HepG2 (cell line): ENCODE data around the gene GALNT17. TPM values are rescaled to one million over a fixed set of nuclear protein-coding genes. Genes with fewer than 3 reads are reported as not detected.

Experiments used
- ATAC-seq: fragments of 200-7000 bp; cut with Tn5 transposase; 3 replicates; pipeline ENCODE4 v1.9.1; 2020; ENCODE audit warnings: mild to moderate bottlenecking, moderate library complexity
- BruUV-seq: library from RNA; stranded (reverse); fragments of 400-500 nt; replicated peaks from 2 replicates; lab custom pipeline; 2021; lab: Mats Ljungman, UMichigan
- CTCF ChIA-PET: fragments of 300-600 bp; formaldehyde crosslinking; extraction: SDS; loops from one replicate; lab custom pipeline; 2021; ENCODE audit warnings: low total read pairs, inconsistent platforms, low intra/inter-chr PET ratio; lab: Yijun Ruan, JAX
- POLR2A ChIA-PET: fragments of 350-600 bp; sonication (Branson Sonifier 250); formaldehyde crosslinking; loops from one replicate; lab custom pipeline; 2020; ENCODE audit warnings: antibody characterized with exemption, inconsistent platforms; lab: Yijun Ruan, JAX
- DNase-seq: peaks from one replicate; pipeline ENCODE4 v3.0.0-alpha.2; 2015; ENCODE audit warnings: low spot score
- FAIRE-seq: peaks from 3 replicates; lab custom pipeline; 2011; peaks lifted over from hg19 to GRCh38; lab: Jason Lieb, UNC
- H2AFZ ChIP-seq: one replicate; pipeline ENCODE4 v1.6.1; 2011; ENCODE audit warnings: low read length, inconsistent platforms
- H3K27ac ChIP-seq: fragments of 300-600 bp; 3 replicates; pipeline ENCODE4 v1.8.0; 2011; ENCODE audit warnings: mixed run types, mild to moderate bottlenecking, mixed read lengths, low read length, inconsistent platforms; ENCODE audit not compliant: insufficient read depth; ENCODE audit errors: extremely low read length
- H3K27me3 ChIP-seq, 2 experiments: fragments of 200-600 bp in 1 of 2; 2 replicates in 1 of 2; 3 replicates in 1 of 2; pipeline versions ENCODE4 v1.6.0 to v1.8.0; 2011; ENCODE audit warnings: low read length in 2 of 2, mild to moderate bottlenecking in 2 of 2, moderate library complexity in 2 of 2, inconsistent platforms in 1 of 2; ENCODE audit not compliant: insufficient read depth in 2 of 2, control insufficient read depth in 1 of 2
- H3K36me3 ChIP-seq, 2 experiments: fragments of 200-600 bp in 1 of 2; replicated peaks in 1 of 2; 2 replicates in 1 of 2; 3 replicates in 1 of 2; pipeline versions ENCODE4 v1.5.1 to v1.8.0; 2011; ENCODE audit warnings: low read length in 2 of 2, inconsistent platforms in 1 of 2; ENCODE audit not compliant: insufficient read depth in 2 of 2, control insufficient read depth in 1 of 2
- H3K4me1 ChIP-seq: 2 replicates; pipeline ENCODE4 v1.5.1; 2012; ENCODE audit warnings: low read length, inconsistent platforms; ENCODE audit not compliant: insufficient read depth
- H3K4me2 ChIP-seq: 2 replicates; pipeline ENCODE4 v1.6.0; 2011; ENCODE audit warnings: low read depth, low read length, inconsistent platforms
- H3K4me3 ChIP-seq, 3 experiments: fragments of 200-600 bp in 1 of 3; sonication (generic), shearing (Covaris generic) in 1 of 3; replicated peaks in 1 of 3; 2 replicates each; pipeline ENCODE4 v1.5.1; 2011 to 2016; ENCODE audit warnings: low read length in 3 of 3, inconsistent platforms in 2 of 3, low read depth in 2 of 3, mild to moderate bottlenecking in 2 of 3, control low read depth in 1 of 3, mixed read lengths in 1 of 3; ENCODE audit not compliant: insufficient read depth in 1 of 3
- H3K79me2 ChIP-seq: one replicate; pipeline ENCODE4 v1.6.1; 2011; ENCODE audit warnings: low read length, inconsistent platforms; ENCODE audit not compliant: insufficient read depth
- H3K9ac ChIP-seq: 2 replicates; pipeline ENCODE4 v1.6.0; 2011; ENCODE audit warnings: mild to moderate bottlenecking, low read depth, low read length, inconsistent platforms; ENCODE audit not compliant: insufficient read depth
- H3K9me3 ChIP-seq: 2 replicates; pipeline ENCODE4 v1.5.1; 2012; ENCODE audit warnings: mild to moderate bottlenecking, low read length
- H4K20me1 ChIP-seq: 2 replicates; pipeline ENCODE4 v1.6.0; 2011; ENCODE audit warnings: inconsistent platforms, mild to moderate bottlenecking, low read length, moderate library complexity; ENCODE audit not compliant: insufficient read depth
- HNRNPH1 ChIP-seq: fragments of 200-400 bp; formaldehyde crosslinking; optimal IDR thresholded peaks from 2 replicates; pipeline ENCODE3; 2017; ENCODE audit warnings: mild to moderate bottlenecking, low read depth, low read length
- MEF2D ChIP-seq: sonication (generic); formaldehyde crosslinking; IDR thresholded peaks from 2 replicates; pipeline ENCODE4 v1.5.1; 2020; ENCODE audit warnings: mild to moderate bottlenecking, missing genetic modification reagents
- POLR2AphosphoS5 ChIP-seq: IDR thresholded peaks from 2 replicates; pipeline ENCODE4 v1.6.1; 2012; ENCODE audit warnings: low read depth, low read length
- ZNF12 ChIP-seq: sonication (generic); formaldehyde crosslinking; IDR thresholded peaks from 2 replicates; pipeline ENCODE4 v1.5.0; 2020; ENCODE audit warnings: missing genetic modification reagents
- ZNF549 ChIP-seq: sonication (generic); formaldehyde crosslinking; IDR thresholded peaks from 2 replicates; pipeline ENCODE4 v1.5.0; 2020; ENCODE audit warnings: missing genetic modification reagents
- ZNF773 ChIP-seq: sonication (generic); formaldehyde crosslinking; IDR thresholded peaks from 2 replicates; pipeline ENCODE4 v1.4.0; 2020; ENCODE audit warnings: missing genetic modification reagents, borderline replicate concordance
- WGBS: methylation state at CpG from one replicate; pipeline ENCODE4 v1.1.6; 2017; ENCODE audit warnings: low lambda C conversion rate; 5-methylcytosine and 5-hydroxymethylcytosine counted together
- in situ Hi-C: cut with HindIII; loops from 2 replicates; pipeline ENCODE4 v1.10.0; 2017; ENCODE audit warnings: low pct_unique_long_range_greater_than_20kb; ENCODE audit not compliant: extremely low pct_ligation_motif_present
- intact Hi-C: fragments of 100-400 bp; cut with micrococcal nuclease; formaldehyde crosslinking; loops from one replicate; pipeline ENCODE4 v1.10.0; 2022; ENCODE audit not compliant: unreplicated experiment
- polyA plus RNA-seq, 8 experiments: library from polyadenylated mRNA; depleted of rRNA in 3 of 8; stranded (reverse) in 7 of 8; unstranded in 1 of 8; fragments of >200 nt; fragmentation: Illumina TruSeq in 4 of 8; extraction: Trizol in 4 of 8; gene quantifications; 2 replicates each; pipeline versions ENCODE4 v1.2.1 to v1.2.3, GENCODE V29; 2011 to 2016; ENCODE audit warnings: low read depth in 4 of 8, missing spikeins in 1 of 8, mixed read lengths in 1 of 8; ENCODE audit not compliant: insufficient read depth in 1 of 8
- total RNA-seq, 5 experiments: library from RNA; depleted of rRNA; stranded (reverse); fragments of >200 nt; fragmentation: Illumina TruSeq; extraction: Trizol; gene quantifications; 2 replicates each; pipeline ENCODE4 v1.2.3, GENCODE V29; 2016; ENCODE audit warnings: low read depth in 1 of 5
- TF ChIP-seq, protein P1 (sequence below): sonication (generic); formaldehyde crosslinking; IDR thresholded peaks from 2 replicates; pipeline ENCODE4 v1.4.0; 2020; ENCODE audit warnings: mild to moderate bottlenecking, missing genetic modification reagents

Gene GALNT17
- total and polyA plus RNA-seq, 2 of the 13 experiments (the other 11 are each of a cell fraction or from before 2014, with no cell fraction given) = not detected

DNA sequence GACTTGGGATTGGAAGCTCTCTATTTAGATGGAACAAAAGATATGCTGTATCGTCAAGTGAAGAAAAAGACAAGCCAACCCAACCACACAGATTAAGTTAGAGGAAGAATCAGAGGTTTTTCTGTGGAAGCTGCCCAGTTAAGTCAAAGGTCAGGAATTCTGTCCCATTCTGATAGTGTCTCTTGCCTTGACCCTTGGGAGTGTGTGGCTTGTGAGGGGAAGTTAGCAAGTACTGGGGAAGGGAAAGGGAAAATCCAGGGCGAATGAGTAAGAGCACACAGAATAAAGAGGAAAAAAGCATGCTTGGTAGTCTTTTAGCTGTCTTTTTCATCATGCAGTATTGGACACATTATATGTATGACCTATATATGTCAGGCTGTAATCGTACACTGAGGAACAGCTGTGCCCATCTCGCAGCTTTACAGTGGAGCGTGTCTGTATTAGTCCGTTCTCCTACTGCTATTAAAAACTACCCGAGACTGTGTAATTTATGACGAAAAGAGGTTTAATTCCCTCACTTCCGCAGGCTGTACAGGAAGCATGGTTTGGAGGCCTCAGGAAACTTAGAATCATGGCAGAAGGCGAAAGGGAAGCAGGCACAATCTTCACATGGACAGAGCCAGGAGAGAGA lies 197.2 kb downstream of the GALNT17 start:
- WGBS = 7% methylated on average over 10 of the region's 10 CpGs
- POLR2A ChIA-PET = no interaction called here

More for the DNA sequence above, 197.2 kb downstream of the GALNT17 start:
- ATAC-seq (no peak), FAIRE-seq (no peak), DNase-seq (no peak)
- H3K27ac ChIP-seq = no peak overlapping the region
- no peaks in the 10 kb centered on the region for H3K79me2 ChIP-seq
- H3K4me3 ChIP-seq = no peak overlapping the region
- no peaks in the 10 kb centered on the region for H3K4me1 ChIP-seq
- H2AFZ ChIP-seq = no peak overlapping the region
- CTCF ChIA-PET = no interaction called here
- no peaks in the 10 kb centered on the region for H3K9me3 ChIP-seq
- no peaks in the 10 kb centered on the region for H3K36me3 ChIP-seq
- no peaks in the 10 kb centered on the region for H3K27me3 ChIP-seq
- H4K20me1 ChIP-seq = no peaks in the 10 kb centered on the region
- TF ChIP-seq POLR2AphosphoS5 = no peak
- no peak for TF ChIP-seq ZNF773 (CRISPR knock-in tag)
- no peak for TF ChIP-seq MEF2D (CRISPR knock-in tag)
- TF ChIP-seq ZNF549 (CRISPR knock-in tag) = no peak
- TF ChIP-seq HNRNPH1 = no peak
- TF ChIP-seq, protein P1, sequence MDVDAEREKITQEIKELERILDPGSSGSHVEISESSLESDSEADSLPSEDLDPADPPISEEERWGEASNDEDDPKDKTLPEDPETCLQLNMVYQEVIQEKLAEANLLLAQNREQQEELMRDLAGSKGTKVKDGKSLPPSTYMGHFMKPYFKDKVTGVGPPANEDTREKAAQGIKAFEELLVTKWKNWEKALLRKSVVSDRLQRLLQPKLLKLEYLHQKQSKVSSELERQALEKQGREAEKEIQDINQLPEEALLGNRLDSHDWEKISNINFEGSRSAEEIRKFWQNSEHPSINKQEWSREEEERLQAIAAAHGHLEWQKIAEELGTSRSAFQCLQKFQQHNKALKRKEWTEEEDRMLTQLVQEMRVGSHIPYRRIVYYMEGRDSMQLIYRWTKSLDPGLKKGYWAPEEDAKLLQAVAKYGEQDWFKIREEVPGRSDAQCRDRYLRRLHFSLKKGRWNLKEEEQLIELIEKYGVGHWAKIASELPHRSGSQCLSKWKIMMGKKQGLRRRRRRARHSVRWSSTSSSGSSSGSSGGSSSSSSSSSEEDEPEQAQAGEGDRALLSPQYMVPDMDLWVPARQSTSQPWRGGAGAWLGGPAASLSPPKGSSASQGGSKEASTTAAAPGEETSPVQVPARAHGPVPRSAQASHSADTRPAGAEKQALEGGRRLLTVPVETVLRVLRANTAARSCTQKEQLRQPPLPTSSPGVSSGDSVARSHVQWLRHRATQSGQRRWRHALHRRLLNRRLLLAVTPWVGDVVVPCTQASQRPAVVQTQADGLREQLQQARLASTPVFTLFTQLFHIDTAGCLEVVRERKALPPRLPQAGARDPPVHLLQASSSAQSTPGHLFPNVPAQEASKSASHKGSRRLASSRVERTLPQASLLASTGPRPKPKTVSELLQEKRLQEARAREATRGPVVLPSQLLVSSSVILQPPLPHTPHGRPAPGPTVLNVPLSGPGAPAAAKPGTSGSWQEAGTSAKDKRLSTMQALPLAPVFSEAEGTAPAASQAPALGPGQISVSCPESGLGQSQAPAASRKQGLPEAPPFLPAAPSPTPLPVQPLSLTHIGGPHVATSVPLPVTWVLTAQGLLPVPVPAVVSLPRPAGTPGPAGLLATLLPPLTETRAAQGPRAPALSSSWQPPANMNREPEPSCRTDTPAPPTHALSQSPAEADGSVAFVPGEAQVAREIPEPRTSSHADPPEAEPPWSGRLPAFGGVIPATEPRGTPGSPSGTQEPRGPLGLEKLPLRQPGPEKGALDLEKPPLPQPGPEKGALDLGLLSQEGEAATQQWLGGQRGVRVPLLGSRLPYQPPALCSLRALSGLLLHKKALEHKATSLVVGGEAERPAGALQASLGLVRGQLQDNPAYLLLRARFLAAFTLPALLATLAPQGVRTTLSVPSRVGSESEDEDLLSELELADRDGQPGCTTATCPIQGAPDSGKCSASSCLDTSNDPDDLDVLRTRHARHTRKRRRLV (CRISPR knock-in tag) = no peak
- TF ChIP-seq ZNF12 (CRISPR knock-in tag) = no peak
- TF ChIP-seq, all 625 proteins: peak for 0
- intact Hi-C loops = no loop called here
- Histone ChIP-seq H3K4me2 (no peak overlapping the region), H3K9ac (no peak overlapping the region)
- in situ Hi-C loops = no loop called here
- BruUV-seq = no TSS peak
